ENCODE measurements around the gene HNF4A.

Gene HNF4A

GRCh38 chr20:44475694-44476560 lies 120.4 kb downstream of the HNF4A start, which contains the start of gene TTPAL:
TTPAL (plus strand) TSS chr20:44475874; CDS start chr20:44480000, 4,126 bp downstream.
- DNase-seq = peak; percentile 78

GRCh38 chr20:44477151-44477550 lies 121.7 kb downstream of the HNF4A start:
- DNase-seq = no peak

GRCh38 chr20:44478206-44478605 lies 122.7 kb downstream of the HNF4A start:
- DNase-seq = no peak

GRCh38 chr20:44479643-44480042 lies 124.1 kb downstream of the HNF4A start:
- no peak for DNase-seq

GRCh38 chr20:44480097-44480496 lies 124.6 kb downstream of the HNF4A start:
- DNase-seq = no peak

- no peak for DNase-seq
Observed at GRCh38 chr20:44481719-44482416, 126.4 kb downstream of the HNF4A start.

- no peak for DNase-seq
Observed at GRCh38 chr20:44483112-44483511, 127.6 kb downstream of the HNF4A start.

All from activated gamma-delta T cell (primary cell).